IPS-18a (cell line): ENCODE data around the gene GRIN2A.

Experiments used
- H3K27ac ChIP-seq: one replicate; pipeline ENCODE4 v1.5.1; 2013; ENCODE audit warnings: low read length
- H3K27me3 ChIP-seq: one replicate; pipeline ENCODE4 v1.6.1; 2013; ENCODE audit warnings: mild to moderate bottlenecking, low read length; ENCODE audit not compliant: control insufficient read depth, insufficient read depth
- H3K36me3 ChIP-seq: one replicate; pipeline ENCODE4 v1.6.1; 2013; ENCODE audit warnings: low read depth, low read length; ENCODE audit not compliant: control insufficient read depth
- H3K4me1 ChIP-seq: one replicate; pipeline ENCODE4 v1.6.1; 2013; ENCODE audit warnings: low read depth, low read length; ENCODE audit not compliant: control insufficient read depth
- H3K4me3 ChIP-seq: one replicate; pipeline ENCODE4 v1.5.1; 2013; ENCODE audit warnings: low read length
- H3K9ac ChIP-seq: one replicate; pipeline ENCODE4 v1.6.1; 2013; ENCODE audit warnings: mild to moderate bottlenecking, low read length, moderate library complexity
- H3K9me3 ChIP-seq: one replicate; pipeline ENCODE4 v1.6.1; 2013; ENCODE audit warnings: low read depth, low read length; ENCODE audit not compliant: control insufficient read depth

Gene GRIN2A

GRCh38 chr16:9953908-9954570 lies 228.2 kb downstream of the GRIN2A start:
- H3K4me1 ChIP-seq, result peaks cover 12% of the 10 kb centered on the region
- no peak overlapping the region for H3K4me3 ChIP-seq
- no peaks in the 10 kb centered on the region for H3K9me3 ChIP-seq
- H3K36me3 ChIP-seq, result no peaks in the 10 kb centered on the region
- H3K27me3 ChIP-seq, result no peaks in the 10 kb centered on the region
- H3K27ac ChIP-seq, result no peak overlapping the region
- no peak overlapping the region for H3K9ac ChIP-seq

DNA sequence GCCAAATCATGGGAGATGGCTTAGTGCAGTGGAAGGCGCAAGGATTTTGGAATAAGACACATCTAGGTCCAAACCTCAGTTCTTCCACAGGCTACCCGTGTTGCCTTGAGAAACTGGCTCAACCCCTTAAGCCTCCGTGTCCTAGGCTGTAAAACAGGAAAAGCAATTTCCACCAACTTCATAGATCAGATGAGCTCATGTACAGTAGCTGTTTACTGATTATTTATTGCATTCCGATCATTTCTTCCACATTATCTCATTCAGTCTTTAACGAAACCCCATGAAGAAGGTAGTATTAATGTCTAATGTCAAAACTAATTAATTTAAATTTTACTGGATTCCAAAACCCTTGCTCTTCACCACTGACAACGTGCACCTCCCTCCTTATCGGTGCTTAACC lies 231.6 kb downstream of the GRIN2A start:
- Histone ChIP-seq H3K4me1 (peaks cover 12% of the 10 kb centered on the region), H3K9me3 (no peaks in the 10 kb centered on the region), H3K4me3 (no peak overlapping the region), H3K27ac (no peak overlapping the region), H3K27me3 (no peaks in the 10 kb centered on the region), H3K9ac (no peak overlapping the region), H3K36me3 (no peaks in the 10 kb centered on the region)

DNA sequence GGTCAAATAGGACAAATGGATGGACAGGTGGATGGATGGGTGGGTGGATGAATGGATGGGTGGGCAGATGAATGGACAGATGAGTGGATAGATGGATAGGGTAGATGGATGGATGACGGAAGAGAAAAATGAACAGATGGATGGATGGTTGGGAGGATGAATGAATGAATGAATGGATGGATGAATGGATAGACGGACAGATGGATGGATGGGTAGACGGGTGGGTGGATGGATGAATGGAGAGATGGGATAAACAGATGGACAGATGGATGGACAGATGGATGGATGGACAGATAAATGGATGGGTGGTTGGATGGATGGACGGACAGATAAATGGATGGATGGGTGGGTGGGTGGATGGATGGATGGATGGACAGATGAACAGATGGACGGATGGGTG lies 232.8 kb downstream of the GRIN2A start:
- no peak overlapping the region for H3K4me3 ChIP-seq
- no peak overlapping the region for H3K27ac ChIP-seq
- H3K9ac ChIP-seq, result no peak overlapping the region
- no peaks in the 10 kb centered on the region for H3K27me3 ChIP-seq
- H3K36me3 ChIP-seq, result no peaks in the 10 kb centered on the region
- no peaks in the 10 kb centered on the region for H3K9me3 ChIP-seq
- H3K4me1 ChIP-seq, result peaks cover 15% of the 10 kb centered on the region

- Histone ChIP-seq H3K27ac (no peak overlapping the region), H3K9ac (no peak overlapping the region), H3K9me3 (no peaks in the 10 kb centered on the region), H3K27me3 (no peaks in the 10 kb centered on the region), H3K36me3 (no peaks in the 10 kb centered on the region), H3K4me1 (peaks cover 15% of the 10 kb centered on the region), H3K4me3 (no peak overlapping the region)
Observed at GRCh38 chr16:9948933-9949332, 233.3 kb downstream of the GRIN2A start.

- Histone ChIP-seq H3K4me3 (no peak overlapping the region), H3K9me3 (no peaks in the 10 kb centered on the region), H3K4me1 (peaks cover 12% of the 10 kb centered on the region), H3K27ac (no peak overlapping the region), H3K27me3 (no peaks in the 10 kb centered on the region), H3K9ac (no peak overlapping the region), H3K36me3 (no peaks in the 10 kb centered on the region)
Observed at GRCh38 chr16:9946022-9946720, 236.1 kb downstream of the GRIN2A start.

GRCh38 chr16:9943121-9943520 lies 239.1 kb downstream of the GRIN2A start:
- Histone ChIP-seq H3K27me3 (no peaks in the 10 kb centered on the region), H3K27ac (no peak overlapping the region), H3K9ac (no peak overlapping the region), H3K4me1 (peaks cover 12% of the 10 kb centered on the region), H3K36me3 (no peaks in the 10 kb centered on the region), H3K9me3 (no peaks in the 10 kb centered on the region), H3K4me3 (no peak overlapping the region)

GRCh38 chr16:9941245-9941644 lies 241.0 kb downstream of the GRIN2A start:
- no peak overlapping the region for H3K27ac ChIP-seq
- peaks cover 9% of the 10 kb centered on the region for H3K4me1 ChIP-seq
- H3K4me3 ChIP-seq, result no peak overlapping the region
- no peak overlapping the region for H3K9ac ChIP-seq
- no peaks in the 10 kb centered on the region for H3K36me3 ChIP-seq
- H3K9me3 ChIP-seq, result no peaks in the 10 kb centered on the region
- H3K27me3 ChIP-seq, result no peaks in the 10 kb centered on the region

DNA sequence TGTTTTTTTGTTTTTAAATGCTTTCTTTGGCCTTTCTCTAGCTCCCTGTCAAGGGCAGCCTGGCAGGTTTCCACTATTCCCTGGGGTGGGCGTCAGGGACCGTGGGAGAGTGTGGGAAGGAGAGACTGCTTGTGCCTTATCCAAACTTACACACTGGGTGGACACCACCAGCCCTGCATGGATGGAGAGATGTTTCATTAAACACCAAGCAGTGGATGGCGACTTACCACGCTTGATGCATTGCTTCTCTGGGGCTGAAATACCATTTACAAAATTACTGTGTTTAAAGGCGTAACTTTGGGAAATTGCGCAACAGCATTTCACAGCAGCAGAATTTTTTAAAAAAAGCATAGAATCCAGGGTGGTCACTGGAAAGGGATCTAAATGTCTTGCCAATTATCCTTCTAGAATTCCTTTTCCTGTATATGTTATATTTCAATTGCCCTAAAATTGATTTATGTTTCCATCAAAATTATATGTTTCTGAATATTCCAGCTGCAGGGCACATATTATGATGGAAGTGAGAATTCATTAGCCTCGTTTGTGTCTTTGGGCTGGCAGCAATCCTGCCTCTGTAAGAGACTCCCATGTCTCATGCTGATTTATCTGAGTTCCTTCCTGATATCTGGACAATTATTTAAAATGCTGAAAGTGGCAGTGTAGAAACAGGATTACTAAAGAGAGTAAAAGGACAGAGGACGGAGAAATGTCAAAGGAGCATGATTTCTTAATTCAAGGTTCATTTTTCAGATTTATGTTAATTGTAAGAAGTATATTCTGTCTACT lies 247.3 kb downstream of the GRIN2A start:
- Histone ChIP-seq H3K27ac (no peak overlapping the region), H3K4me3 (no peak overlapping the region), H3K9ac (no peak overlapping the region), H3K9me3 (no peaks in the 10 kb centered on the region), H3K36me3 (no peaks in the 10 kb centered on the region), H3K4me1 (no peaks in the 10 kb centered on the region), H3K27me3 (no peaks in the 10 kb centered on the region)

DNA sequence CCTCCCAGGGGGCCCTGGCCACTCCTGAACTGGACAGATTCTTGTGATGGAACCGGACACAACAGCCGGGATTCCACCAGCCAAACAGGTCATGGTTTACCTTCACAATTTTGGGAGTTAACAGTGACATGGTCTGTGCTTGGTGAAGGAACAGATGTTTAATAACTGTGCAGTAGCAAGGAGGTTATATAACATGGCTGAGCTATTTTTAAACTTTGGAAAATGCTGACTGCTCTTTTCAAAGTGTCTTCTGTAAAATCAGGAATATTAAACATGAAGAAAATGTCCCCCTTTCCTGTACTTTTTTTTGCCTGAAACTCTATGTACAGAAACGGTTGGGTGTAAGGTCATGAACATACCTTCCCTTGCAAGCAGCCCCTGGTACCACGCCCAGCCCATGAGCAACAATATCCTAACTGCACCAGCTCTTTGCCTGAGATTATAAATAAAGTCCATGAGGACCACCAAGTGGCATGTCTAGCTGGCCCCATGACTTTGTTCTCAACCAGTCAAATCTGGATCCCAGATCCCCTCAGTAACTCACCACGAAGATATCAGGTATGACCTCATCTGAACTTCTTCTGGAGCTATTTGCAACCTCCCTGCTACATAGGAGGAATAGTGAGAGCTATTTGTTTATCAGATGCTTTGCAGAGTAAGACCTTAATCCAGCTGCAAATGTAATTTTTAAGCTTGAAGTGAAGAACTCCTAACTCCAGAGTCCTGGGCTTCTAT lies 249.1 kb downstream of the GRIN2A start:
- Histone ChIP-seq H3K27ac (no peak overlapping the region), H3K4me3 (no peak overlapping the region), H3K9me3 (no peaks in the 10 kb centered on the region), H3K9ac (no peak overlapping the region), H3K27me3 (no peaks in the 10 kb centered on the region), H3K4me1 (no peaks in the 10 kb centered on the region), H3K36me3 (no peaks in the 10 kb centered on the region)

DNA sequence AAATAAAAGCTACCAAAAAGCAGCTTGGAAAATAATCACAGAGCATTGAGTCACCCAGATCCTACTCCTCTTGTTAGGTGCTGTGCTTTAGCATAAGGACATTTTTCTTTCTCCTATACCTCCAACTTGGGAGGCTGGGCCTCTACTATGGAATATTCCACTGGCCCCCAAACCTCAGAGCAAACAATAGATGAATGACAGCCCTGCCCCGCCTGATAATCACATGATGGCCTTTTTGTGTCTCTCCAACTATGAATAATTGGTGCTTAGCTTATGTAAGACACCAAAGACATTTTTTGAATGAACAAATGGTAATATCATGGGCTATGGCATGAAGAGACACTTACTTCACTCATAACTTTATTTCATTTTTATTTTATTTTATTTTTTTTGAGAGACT lies 250.2 kb downstream of the GRIN2A start:
- Histone ChIP-seq H3K9ac (no peak overlapping the region), H3K4me1 (no peaks in the 10 kb centered on the region), H3K27ac (no peak overlapping the region), H3K27me3 (no peaks in the 10 kb centered on the region), H3K9me3 (no peaks in the 10 kb centered on the region), H3K36me3 (no peaks in the 10 kb centered on the region), H3K4me3 (no peak overlapping the region)

- H3K9ac ChIP-seq, result no peak overlapping the region
- H3K27ac ChIP-seq, result no peak overlapping the region
- no peaks in the 10 kb centered on the region for H3K36me3 ChIP-seq
- no peaks in the 10 kb centered on the region for H3K4me1 ChIP-seq
- H3K4me3 ChIP-seq, result no peak overlapping the region
- H3K9me3 ChIP-seq, result no peaks in the 10 kb centered on the region
- H3K27me3 ChIP-seq, result no peaks in the 10 kb centered on the region
Observed at GRCh38 chr16:9929836-9930235, 252.4 kb downstream of the GRIN2A start.
